NCI-H128 (cell line): ENCODE data around the gene NOP16.

ENCODE experiments used
- DNase-seq: peaks from one replicate; lab custom pipeline; 2025; ENCODE audit not compliant: unreplicated experiment; lab: John Stamatoyannopoulos, UW

The NOP16 gene, protein sequence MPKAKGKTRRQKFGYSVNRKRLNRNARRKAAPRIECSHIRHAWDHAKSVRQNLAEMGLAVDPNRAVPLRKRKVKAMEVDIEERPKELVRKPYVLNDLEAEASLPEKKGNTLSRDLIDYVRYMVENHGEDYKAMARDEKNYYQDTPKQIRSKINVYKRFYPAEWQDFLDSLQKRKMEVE

DNA sequence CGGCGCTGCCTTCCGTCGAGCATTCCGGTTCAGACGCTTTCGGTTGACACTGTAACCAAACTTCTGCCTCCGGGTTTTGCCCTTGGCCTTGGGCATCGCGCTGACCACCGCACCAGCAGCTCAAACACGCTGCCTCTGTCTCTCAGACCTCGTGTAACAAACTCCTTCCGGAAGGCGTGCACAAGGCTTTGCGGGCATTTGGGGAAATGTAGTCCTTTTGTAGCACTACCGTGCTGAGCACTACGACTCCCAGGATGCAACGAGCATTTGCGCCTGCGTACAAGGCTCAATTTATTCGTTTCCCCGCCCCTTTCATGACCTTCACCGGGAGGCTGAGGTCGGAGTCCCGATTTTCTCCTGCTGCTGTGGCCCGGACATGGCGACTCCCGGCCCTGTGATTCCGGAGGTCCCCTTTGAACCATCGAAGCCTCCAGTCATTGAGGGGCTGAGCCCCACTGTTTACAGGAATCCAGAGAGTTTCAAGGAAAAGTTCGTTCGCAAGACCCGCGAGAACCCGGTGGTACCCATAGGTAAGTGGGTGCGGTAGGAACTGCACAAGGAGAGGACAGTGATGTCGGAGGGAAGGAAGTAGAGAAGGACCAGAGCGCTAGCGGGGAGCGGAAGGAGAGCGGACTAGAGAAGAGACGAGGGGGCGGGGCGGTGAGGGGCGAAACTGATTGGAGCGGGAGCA is at the start of gene NOP16, which contains the start of gene HIGD2A:
Gene NOP16, minus strand, starts transcription at position 155 of the 691 bp plus-strand sequence. Its CDS starts 59 bp downstream, at position 96.
Gene HIGD2A, plus strand, starts transcription at position 308 of the 691 bp plus-strand sequence. Its CDS starts 69 bp downstream, at position 377.
- DNase-seq: peak; percentile 95

DNA sequence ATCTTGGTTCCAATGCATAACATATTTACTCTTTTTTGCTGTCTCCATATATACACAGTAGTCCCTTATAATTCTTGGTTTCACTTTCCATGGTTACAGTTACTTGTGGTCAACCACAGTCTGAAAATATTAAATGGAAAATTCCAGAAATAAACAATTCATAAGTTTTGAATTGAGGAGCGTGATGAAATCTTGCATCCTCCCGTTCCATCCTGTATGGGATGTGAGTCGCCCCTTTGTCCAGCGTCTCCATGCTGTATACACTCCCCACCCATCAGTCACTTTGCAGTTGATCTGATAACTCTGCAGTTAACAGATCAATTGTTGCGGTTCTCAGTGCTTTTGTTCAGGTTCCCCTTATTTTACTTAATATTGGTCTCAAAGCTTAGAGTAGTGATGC is 48.3 kb upstream of the NOP16 start:
- no peak for DNase-seq

DNA sequence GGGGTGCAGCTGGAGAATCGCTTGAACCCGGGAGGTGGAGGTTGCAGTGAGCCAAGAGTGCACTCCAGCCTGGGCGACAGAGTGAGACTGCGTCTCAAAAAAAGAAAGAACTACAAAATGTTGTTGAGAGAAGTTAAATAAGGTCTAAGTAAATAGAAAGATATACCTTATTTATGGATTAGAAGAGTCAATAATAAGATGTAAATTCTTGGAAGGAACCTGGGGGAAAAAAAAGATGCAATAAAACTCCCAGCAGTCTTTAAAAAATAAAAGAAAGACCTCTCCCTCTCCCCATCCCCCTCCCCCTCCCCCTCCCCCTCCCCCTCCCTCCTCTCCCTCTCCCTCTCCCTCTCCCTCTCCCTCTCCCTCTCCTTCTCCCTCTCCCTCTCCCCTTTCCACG is 44.3 kb upstream of the NOP16 start:
- no peak for DNase-seq

DNA sequence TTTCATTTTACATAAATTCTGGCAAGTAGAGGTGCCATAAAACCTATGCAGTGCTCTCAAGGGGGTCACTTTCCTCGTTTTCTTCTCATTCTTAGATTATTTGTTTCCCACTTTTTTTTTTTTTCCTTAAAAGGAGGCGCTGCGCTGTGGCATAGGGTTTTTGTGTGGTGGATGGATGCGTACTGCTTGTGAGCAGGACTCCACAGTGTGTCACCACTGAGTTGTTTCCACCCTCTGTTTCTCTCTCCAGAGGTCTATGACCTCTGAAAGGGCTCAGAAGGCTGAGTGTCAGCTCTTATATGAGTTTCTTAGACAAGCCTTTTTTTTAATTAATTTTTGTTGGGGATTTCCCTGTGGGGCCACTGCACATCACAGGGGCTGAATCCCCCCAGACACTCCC is 41.6 kb upstream of the NOP16 start:
- no peak for DNase-seq

DNA sequence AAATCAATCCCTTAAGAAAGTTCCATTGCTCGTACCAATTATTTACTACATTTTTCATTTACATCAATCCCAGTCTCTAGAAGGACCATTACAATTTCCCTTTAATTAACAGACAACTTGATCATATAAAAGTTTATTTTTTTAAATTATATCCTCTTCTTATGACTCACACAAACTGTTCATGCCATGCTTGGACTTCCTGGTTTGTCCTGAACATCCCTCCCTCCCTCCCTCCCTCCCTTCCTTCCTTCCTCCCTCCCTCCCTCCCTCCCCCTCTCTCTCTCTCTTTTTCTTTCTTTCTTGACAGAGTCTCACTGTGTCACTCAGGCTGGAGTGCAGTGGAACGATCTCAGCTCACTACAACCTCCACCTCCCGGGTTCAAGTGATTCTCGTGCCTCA is 39.6 kb upstream of the NOP16 start:
- no peak for DNase-seq

DNA sequence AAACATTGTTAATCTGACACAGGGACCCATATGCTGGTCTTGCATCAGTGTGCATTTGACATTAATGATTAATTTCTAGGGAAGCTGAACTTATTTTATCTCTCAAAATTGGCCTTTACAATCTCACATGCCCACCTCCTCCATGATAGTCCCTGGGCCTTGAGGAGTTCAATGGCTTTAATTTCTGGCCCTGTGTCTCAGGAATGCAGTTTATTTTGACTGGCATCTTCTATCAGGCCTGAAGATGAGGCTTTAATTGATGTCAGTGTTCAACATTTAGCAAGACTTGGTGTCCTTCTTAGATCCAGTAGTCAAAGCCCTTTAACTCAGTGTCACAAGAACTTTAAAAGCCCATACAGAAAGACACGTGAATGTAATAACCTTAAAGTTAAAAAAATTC is 38.5 kb upstream of the NOP16 start:
- DNase-seq: no peak

DNA sequence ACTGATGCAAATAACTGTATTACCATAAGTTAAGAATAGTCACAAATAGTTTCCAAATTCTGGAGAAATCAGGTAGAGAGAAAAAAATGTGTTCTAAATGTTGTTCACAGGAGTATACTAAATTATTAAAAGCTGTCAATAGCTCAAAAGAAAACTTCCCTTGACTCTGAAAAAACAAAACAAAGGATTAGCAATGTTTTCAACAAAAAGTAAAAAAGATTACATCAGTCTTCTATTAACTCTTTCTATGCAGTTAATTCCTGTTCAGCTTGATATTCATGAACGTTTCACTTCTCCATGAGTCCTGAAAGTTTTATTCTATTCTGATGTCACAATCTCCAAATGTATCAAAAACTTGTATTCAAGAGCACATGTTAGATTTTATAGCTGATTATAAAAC is 37.4 kb upstream of the NOP16 start:
- DNase-seq: no peak

DNA sequence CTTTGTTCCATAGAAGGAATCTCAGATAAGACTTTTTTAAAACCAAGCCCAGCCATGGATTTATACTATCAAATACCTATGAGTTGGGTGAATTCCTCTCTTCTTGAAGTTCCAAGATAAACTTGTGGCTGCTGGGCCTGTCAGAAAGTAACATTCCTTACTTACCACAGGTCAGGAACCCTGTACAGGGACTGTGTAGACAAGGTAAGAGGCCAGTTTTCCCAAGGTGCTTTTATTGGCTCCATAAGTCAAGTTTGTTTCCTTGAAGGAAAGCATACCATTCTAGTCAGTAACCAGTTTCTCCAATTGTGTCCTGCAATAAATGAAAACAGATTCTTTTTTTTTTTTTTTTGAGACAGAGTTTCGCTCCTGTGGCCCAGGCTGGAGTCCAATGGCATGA is 36.7 kb upstream of the NOP16 start:
- DNase-seq: no peak

DNA sequence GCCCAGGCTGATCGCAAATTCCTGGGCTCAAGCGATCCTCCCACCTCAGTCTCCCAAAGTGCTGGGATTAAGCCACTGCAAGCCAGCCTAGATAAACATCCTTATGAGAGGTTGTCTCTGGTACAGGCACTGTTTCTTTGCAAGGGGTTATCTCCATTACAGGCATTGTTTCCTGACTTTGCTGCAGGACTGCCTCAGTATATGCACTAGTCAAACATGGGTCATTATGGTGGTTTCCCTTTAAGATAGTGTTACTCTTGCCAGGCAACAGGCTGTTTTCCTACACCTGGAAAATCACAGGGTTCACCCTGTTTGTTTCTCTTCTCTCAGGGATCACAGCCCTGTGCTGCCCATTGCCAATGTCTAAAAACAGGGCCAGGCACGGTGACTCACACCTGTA is 35.8 kb upstream of the NOP16 start:
- DNase-seq: no peak

DNA sequence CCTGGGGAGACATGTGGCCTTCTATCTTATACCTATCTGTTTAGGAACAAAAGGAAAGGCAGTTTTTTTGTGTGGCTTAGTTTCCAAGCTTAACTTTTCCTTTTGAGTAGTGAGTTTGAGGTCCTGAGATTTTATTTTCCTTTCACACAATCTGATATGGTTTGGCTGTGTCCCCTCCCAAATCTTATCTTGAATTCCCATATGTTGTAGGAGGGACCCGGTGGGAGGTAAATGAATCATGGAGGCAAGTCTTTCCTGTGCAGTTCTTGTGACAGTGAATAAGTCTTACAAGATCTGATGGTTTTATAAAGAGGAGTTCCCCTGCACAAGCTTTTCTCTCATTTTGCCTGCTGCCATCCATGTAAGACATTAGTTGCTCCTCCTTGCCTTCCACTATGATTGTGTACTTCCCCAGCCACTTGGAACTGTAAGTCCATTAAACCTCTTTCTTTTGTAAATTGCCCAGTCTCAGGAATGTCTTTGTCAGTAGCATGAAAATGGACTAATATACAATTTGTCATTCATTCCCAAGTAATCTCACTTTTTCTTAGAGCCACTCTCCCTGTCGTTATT is 32.7 kb upstream of the NOP16 start:
- no peak for DNase-seq

DNA sequence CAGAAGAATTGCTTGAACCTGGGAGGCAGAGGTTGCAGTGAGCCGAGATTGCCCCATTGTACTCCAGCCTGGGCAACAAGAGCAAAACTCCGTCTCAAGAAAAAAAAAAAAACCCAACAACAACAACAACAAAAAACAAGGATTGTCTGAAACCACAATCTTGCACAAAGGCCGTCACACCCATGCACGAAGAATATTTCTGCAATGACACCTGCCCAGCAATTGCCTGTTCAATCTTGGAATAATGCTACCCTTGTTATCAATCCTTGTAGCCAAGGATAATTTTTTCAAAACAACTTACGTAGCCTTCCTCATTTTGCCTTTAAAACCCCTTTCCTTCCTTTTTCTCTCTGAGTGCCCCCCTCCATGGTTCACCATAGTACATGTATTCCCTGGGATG is 31.7 kb upstream of the NOP16 start:
- DNase-seq: no peak

DNA sequence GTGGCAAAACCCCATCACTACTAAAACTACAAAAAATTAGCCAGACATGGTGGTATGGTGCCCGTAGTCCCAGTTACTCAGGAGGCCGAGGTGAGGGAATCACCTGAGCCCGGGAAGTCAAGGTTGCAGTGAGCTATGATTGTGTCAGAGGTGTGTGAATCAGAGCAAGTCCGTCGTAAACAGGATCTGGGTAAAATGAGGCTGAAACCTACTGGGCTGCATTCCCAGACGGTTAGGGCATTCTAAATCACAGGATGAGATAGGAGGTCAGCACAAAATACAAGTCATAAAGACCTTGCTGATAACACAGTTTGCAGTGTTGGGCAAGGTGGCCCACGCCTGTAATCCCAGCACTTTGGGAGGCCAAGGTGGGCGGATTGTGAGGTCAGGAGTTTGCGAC is 29.9 kb upstream of the NOP16 start:
- no peak for DNase-seq

DNA sequence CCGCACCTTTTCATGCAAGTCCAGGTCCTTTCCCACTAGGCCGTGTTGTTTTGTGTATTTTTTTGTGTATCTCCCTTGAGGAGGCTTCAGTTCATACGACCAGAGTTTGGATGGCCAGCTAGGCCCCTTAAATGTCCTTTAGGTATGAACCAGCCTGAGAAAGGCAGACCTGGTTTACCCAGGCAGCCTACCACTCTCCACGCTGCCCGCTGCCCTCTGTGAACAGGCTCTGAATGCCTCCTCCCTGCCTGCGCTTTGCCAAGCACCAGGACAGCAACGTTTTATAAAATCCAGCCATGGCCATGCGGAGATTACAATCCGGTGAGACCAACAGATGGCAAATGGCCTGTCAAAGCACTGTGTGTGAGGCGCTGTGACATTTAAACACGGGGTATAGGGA is 28.6 kb upstream of the NOP16 start:
- no peak for DNase-seq

DNA sequence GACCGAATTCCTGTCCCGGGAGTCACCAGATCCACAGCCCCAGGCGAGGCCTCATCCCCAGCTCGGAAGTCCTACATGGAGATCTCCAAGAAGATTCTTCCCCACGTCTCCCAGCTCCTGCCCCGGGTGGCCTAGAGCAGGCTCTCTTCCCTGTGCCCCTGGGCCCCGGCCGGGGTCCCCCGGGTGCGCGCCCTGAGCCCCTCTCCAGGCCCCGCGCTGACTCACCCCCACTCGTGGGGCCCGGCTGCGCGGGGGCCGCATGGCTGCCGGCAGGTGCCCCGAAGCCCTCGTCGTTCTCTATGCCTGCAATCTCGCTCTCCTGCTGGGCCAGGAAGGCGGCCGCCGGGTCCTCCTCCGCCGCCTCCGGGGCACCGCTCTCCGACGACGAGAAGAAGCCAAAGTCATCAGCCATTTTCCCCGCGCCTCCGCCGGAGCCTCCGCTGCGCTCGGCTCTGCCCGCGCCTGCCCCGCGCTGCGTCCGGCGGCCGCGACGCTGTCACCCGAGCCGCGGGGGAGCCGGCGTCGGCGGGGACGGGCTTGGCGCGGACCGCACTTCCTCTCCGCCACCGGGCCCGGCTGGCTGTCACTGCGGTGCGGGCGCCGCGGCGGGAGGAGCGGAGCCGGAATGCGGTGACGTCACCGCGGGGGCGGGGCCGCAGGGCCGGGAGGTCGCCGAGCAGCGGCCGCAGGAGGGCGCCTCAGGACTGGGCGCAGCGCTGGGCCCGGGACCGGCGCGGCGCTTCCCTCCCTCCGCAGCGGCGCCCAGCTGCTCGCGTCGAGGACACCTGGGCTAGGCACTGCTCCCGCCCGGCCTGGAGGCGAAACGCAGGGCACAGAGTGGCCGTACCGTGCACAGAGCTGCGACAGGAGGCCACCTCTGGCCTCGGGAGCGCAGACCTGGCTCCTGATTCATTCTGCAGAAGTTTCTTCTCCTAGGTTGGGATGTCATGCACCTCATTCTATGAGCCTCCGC is 27.8 kb upstream of the NOP16 start, which contains the start of gene CLTB:
Gene CLTB, minus strand, starts transcription at position 588 of the 973 bp plus-strand sequence. Its CDS starts 176 bp downstream, at position 412.
- DNase-seq: peak; percentile 22

DNA sequence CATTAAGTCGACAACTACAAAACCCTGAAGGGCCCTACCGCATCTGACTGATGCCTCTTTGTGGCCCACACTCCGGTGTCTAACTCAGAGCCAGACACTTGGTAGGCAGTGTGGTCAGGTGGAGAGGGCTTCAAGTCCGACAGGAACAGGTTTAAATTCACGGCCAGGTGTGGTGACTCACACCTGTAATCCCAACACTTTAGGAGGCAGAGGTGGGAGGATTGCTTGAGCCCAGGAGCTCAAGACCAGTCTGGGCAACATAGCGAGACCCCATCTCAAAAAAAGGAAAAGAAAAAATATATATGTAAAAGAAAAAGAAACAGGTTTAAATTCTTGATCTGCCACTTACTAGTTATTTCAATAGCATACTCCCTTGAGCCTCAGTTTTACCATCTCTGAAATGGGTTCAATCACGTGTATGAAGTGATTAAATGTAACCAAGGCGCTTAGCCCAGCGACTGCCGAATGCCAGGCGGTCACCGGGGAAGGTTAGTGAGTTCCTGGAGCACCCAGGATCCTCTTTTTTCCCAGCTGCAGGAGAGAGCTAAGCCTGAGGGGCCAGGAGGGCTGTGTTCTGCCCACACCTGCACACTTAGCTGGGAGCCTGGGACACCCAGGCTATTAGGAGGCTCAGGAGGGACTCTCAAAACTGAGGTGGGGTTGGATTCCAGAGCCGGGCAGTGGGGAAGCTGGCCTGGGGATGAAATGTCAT is 27.0 kb upstream of the NOP16 start:
- DNase-seq: no peak

DNA sequence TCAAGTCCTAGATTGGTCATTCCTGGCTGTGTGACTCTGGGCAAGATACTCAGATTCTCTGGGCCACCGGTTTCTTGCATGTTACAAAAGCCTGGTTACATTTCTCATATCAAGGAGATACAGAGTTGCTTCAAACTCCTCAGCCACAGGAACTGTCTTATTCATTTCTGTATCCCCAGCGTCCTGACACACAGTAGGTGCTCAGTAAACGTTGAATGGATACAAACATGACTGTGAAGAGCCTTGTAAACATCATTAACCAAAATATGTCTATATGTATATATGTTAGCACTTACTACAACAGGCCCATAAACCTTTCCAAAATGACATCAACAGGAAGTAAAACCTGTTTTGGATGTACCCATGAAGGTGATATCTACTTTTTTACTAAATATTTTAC is 26.3 kb upstream of the NOP16 start:
- DNase-seq: no peak

DNA sequence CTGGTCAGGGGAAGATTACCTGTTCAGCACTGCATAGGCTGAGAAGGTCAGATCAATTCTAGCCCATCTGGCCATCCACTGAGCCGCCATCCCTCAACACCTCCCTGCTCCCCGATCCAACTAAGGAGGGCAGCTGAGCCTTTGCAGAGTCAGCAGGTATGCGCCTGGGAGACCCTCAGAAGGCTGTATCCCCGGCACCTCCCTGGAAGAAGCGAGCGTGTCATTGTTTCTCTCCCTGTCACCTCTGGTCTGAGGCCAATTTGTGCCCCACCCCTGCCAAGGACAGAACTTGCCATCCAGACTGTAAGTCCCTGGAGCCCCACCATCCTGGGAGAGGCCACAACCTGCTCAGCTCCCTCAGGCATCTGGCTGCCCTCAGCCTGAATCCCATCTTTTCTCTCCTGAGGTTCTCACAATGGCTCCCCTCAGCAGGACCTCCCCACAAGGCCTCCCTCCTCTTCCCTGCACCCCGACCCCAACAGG is 25.4 kb upstream of the NOP16 start:
- DNase-seq: no peak

DNA sequence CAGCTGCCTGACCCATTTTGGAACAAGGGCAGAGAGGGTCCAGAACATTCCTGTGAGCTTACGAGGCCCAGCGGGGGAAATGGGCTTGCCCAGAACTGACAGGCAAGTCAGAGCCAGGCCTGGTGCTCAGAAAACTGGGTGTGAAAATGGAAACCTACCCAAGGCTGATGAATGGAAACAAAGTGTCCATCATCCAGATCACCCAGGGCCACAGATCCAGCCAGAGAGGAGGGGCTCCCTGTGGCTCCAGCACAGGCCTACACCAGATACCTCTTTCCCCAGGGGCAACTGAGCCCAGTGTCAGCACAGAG is 24.8 kb upstream of the NOP16 start:
- no peak for DNase-seq

DNA sequence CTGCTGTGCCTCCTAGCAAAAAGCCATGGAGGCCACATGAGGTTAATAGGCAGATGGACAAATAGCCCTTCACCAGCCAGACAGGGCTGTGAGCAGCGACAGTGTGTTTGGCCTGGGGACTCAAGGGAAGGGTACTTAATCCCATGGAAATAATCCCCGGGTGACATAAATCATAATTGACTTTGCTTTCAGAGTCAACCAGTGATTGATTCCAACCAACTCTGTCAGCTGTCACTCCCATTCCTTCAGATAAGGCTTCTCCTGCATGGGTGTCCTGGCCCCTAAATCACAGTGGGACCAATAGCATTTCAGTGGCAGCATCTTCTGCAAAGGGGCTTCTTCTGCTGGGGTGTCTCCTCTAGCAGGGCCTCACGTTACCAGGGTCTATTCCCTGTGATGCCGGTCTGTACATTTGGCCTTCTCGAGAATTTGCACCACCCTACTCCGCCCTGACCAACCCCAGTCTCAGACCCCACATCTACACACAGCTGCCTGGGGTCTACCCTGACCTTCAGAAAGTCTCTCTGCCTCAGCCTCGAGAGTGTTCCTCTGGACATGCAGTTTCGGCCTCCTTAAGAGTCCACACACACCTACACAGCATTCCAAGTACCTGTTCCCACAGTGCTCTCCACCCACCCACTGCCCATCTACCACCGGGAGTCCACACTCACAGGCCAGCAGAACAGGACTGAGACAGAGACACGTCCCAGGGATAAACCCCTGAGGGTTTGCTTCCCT is 24.3 kb upstream of the NOP16 start:
- DNase-seq: no peak
